ENCODE measurements around the gene MORC1. TPM values are rescaled to one million over a fixed set of nuclear protein-coding genes. Genes with fewer than 3 reads are reported as not detected.

The MORC1 gene
- total RNA-seq, 1 donor from 2014 or later = not detected

DNA sequence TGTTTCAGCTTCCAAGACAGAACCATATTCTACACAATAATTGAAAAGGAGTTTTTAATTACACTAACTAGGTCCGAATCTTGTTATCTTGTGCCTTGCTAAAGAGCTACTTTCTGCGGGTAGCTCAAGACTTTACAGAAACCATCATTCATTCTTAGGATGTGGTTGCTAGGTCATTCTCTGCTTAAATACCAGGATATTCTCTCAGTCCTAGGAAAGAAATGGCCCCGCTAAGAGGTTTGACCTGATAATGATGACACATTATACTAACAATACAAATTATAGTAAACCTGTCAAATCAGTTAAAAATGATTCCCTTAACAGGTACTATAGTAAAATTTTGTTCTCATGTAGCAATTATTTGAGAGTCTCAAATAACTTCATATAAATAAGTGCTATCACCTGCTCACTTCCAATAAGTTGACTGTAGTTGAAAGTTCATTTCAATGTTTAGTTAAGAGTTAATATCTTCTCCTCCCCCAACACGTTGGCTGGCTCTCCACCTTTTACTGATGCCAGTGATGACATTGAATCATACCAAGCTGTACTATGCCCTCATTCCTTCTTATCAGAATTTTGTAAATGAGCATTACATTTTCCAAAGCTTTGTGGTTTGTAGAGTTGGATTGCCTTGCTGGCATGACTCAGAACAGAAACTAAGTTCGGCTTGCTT, 15.0 kb upstream of the MORC1 start:
- no peaks in the 10 kb centered on the region for H3K27me3 ChIP-seq (ENCODE audit: low read depth)
- no peak for DNase-seq
- H3K9me3 ChIP-seq (replicated peaks) = no peaks in the 10 kb centered on the region
- H3K4me1 ChIP-seq = no peaks in the 10 kb centered on the region
- H3K27ac ChIP-seq (replicated peaks) = no peak overlapping the region
- no peaks in the 10 kb centered on the region for H3K36me3 ChIP-seq
- H3K4me3 ChIP-seq = no peak overlapping the region
- TF ChIP-seq, protein P1, sequence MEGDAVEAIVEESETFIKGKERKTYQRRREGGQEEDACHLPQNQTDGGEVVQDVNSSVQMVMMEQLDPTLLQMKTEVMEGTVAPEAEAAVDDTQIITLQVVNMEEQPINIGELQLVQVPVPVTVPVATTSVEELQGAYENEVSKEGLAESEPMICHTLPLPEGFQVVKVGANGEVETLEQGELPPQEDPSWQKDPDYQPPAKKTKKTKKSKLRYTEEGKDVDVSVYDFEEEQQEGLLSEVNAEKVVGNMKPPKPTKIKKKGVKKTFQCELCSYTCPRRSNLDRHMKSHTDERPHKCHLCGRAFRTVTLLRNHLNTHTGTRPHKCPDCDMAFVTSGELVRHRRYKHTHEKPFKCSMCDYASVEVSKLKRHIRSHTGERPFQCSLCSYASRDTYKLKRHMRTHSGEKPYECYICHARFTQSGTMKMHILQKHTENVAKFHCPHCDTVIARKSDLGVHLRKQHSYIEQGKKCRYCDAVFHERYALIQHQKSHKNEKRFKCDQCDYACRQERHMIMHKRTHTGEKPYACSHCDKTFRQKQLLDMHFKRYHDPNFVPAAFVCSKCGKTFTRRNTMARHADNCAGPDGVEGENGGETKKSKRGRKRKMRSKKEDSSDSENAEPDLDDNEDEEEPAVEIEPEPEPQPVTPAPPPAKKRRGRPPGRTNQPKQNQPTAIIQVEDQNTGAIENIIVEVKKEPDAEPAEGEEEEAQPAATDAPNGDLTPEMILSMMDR (IDR thresholded peaks at IDR 0.05; ENCODE audit: borderline replicate concordance) = no peak
- intact Hi-C loops (cut with micrococcal nuclease) = no loop called here

DNA sequence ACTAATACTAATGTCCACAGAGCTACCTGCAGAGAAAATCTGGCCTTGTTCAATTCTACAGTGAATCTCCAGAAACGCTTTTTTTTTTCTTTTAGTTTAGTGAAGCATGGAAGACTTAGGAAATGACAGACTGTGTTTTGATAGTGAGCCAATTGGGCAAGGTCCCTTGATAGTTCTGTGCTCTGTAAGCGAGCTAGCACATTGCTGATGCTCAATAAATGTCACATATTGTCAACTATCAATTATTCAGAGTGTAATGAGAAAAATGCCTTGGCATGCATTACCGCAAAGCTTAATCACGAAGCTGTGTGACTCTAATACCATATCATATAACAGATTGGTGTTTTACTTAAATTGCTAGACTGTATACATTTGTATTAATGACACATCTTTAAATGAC, 13.3 kb upstream of the MORC1 start:
- Histone ChIP-seq H3K4me1 (no peaks in the 10 kb centered on the region), H3K27ac (replicated peaks) (no peak overlapping the region), H3K9me3 (replicated peaks) (no peaks in the 10 kb centered on the region), H3K27me3 (ENCODE audit: low read depth) (no peaks in the 10 kb centered on the region), H3K4me3 (no peak overlapping the region), H3K36me3 (no peaks in the 10 kb centered on the region)
- no peak for DNase-seq
- TF ChIP-seq, protein P1 (IDR thresholded peaks at IDR 0.05; ENCODE audit: borderline replicate concordance) = no peak
- intact Hi-C loops (cut with micrococcal nuclease) = no loop called here

DNA sequence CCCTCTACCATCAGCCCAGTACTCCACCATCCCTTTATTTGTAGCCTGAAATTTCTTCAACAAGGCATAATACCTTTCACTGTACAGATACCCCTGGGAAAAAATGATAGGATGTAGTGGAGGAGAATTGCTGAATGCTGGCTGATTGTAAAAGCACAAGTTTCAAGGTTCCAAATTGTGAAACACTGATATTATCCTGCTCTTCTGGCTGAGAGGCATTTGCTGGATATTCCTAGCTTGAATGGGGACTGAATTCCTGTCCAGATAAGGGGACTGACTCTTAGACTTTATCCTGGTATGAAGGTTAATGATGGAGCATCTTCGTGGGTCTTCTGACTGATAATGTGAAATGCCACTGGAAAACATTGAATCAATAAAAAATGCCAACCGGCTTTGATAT, 9.6 kb upstream of the MORC1 start:
- H3K4me3 ChIP-seq = no peak overlapping the region
- H3K36me3 ChIP-seq = no peaks in the 10 kb centered on the region
- TF ChIP-seq, protein P1 (IDR thresholded peaks at IDR 0.05; ENCODE audit: borderline replicate concordance) = no peak
- H3K27ac ChIP-seq (replicated peaks) = no peak overlapping the region
- no peaks in the 10 kb centered on the region for H3K4me1 ChIP-seq
- no peaks in the 10 kb centered on the region for H3K9me3 ChIP-seq (replicated peaks)
- no peaks in the 10 kb centered on the region for H3K27me3 ChIP-seq (ENCODE audit: low read depth)
- intact Hi-C loops (cut with micrococcal nuclease) = no loop called here
- DNase-seq = no peak

DNA sequence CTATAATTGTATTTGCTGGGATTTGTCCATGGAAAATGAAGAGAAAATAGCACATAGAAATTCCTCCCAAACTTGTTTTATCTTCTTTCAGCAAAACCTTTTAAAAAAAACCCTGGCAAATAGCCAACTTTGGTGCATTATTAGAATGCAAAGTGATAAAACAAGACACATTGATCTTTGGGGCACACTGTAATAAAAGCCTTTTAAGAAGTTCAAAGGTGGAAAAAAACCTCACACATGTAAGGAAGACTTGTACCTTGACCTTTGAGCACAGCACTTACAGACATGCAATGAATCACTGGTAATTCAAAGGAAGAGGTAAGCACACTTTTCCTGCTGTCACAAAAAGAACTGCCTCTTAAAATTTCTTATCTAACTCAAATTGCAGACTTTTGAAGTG, 8.0 kb upstream of the MORC1 start:
- DNase-seq = no peak
- TF ChIP-seq, protein P1 (IDR thresholded peaks at IDR 0.05; ENCODE audit: borderline replicate concordance) = no peak
- no peaks in the 10 kb centered on the region for H3K4me1 ChIP-seq
- H3K27ac ChIP-seq (replicated peaks) = no peak overlapping the region
- H3K4me3 ChIP-seq = no peak overlapping the region
- intact Hi-C loops (cut with micrococcal nuclease) = no loop called here
- no peaks in the 10 kb centered on the region for H3K27me3 ChIP-seq (ENCODE audit: low read depth)
- no peaks in the 10 kb centered on the region for H3K36me3 ChIP-seq
- H3K9me3 ChIP-seq (replicated peaks) = no peaks in the 10 kb centered on the region

DNA sequence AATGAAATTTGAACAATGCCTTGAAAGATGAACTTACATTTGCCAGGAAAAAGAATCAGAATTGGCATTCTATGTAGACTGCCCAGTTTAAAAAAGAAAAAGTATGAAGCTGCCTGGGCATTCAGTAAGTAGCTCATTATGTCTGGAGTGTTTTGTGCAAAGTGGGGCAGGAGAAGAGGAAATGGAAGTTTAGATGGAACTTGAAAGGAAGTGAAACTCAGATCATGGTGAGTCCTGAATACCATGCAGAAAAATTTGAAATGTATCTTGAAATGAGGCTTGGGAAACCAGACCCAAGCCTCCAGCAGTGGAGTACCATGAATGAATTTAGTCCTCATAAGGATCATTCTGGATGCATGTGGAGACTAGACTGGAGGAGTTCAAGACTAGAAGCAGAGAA, 4.8 kb upstream of the MORC1 start:
- intact Hi-C loops (cut with micrococcal nuclease) = no loop called here
- no peak for DNase-seq
- Histone ChIP-seq H3K4me1 (no peaks in the 10 kb centered on the region), H3K27me3 (ENCODE audit: low read depth) (no peaks in the 10 kb centered on the region), H3K36me3 (no peaks in the 10 kb centered on the region), H3K27ac (replicated peaks) (no peak overlapping the region), H3K9me3 (replicated peaks) (no peaks in the 10 kb centered on the region), H3K4me3 (no peak overlapping the region)
- TF ChIP-seq, protein P1 (IDR thresholded peaks at IDR 0.05; ENCODE audit: borderline replicate concordance) = no peak
